ENCODE results near the gene PLEKHA3.

DNA sequence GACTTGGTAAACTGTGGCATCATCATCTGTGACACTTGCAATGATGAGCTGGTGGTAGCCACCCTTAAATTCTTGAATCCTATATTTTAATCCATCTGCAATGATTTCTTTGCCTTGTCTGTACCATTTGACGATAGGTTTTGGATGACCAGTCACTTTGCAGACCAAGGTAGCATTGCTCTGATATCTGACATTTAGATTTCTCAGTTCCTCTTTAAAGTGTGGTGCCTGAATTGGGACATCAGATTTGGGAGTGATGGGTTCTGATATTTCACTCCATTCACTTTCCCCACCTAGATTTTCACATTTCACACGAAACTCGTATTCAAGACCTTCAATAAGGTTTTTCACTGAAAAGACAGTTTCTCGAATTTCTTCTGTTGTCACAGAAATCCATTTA is 55.8 kb downstream of the PLEKHA3 start:
- TF ChIP-seq, protein P1, sequence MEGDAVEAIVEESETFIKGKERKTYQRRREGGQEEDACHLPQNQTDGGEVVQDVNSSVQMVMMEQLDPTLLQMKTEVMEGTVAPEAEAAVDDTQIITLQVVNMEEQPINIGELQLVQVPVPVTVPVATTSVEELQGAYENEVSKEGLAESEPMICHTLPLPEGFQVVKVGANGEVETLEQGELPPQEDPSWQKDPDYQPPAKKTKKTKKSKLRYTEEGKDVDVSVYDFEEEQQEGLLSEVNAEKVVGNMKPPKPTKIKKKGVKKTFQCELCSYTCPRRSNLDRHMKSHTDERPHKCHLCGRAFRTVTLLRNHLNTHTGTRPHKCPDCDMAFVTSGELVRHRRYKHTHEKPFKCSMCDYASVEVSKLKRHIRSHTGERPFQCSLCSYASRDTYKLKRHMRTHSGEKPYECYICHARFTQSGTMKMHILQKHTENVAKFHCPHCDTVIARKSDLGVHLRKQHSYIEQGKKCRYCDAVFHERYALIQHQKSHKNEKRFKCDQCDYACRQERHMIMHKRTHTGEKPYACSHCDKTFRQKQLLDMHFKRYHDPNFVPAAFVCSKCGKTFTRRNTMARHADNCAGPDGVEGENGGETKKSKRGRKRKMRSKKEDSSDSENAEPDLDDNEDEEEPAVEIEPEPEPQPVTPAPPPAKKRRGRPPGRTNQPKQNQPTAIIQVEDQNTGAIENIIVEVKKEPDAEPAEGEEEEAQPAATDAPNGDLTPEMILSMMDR (conservative IDR thresholded peaks at IDR 0.05; ENCODE audit: low read length) = no peak
- TF ChIP-seq EZH2phosphoT487 (IDR thresholded peaks at IDR 0.05; ENCODE audit: borderline replicate concordance) = no peak
